H9 (cell line): ENCODE data around the gene RACGAP1. TPM values are rescaled to one million over a fixed set of nuclear protein-coding genes. Genes with fewer than 3 reads are reported as not detected.

Experiments used
- DNase-seq: peaks from one replicate; pipeline ENCODE4 v3.0.0-alpha.2; 2017
- H2AFZ ChIP-seq: one replicate; pipeline ENCODE4 v1.6.1; 2013; ENCODE audit warnings: mild to moderate bottlenecking, low read length, control low read depth, moderate library complexity
- H2AK5ac ChIP-seq: 2 replicates; pipeline ENCODE4 v1.6.1; 2013; ENCODE audit warnings: low read length, control low read depth, mixed read lengths; ENCODE audit not compliant: insufficient read length
- H2BK120ac ChIP-seq: one replicate; pipeline ENCODE4 v1.6.1; 2013; ENCODE audit warnings: low read depth, mild to moderate bottlenecking, low read length, control low read depth, inconsistent platforms; ENCODE audit not compliant: poor library complexity, severe bottlenecking
- H2BK12ac ChIP-seq: 2 replicates; pipeline ENCODE4 v1.6.1; 2013; ENCODE audit warnings: low read length, control low read depth, mixed read lengths, low read depth; ENCODE audit not compliant: insufficient read length
- H2BK15ac ChIP-seq: 2 replicates; pipeline ENCODE4 v1.6.1; 2013; ENCODE audit warnings: low read depth, low read length, control low read depth
- H2BK20ac ChIP-seq: one replicate; pipeline ENCODE4 v1.6.1; 2013; ENCODE audit warnings: low read depth, mild to moderate bottlenecking, low read length, control low read depth, inconsistent platforms; ENCODE audit not compliant: poor library complexity, severe bottlenecking
- H2BK5ac ChIP-seq: 2 replicates; pipeline ENCODE4 v1.6.1; 2013; ENCODE audit warnings: low read length, control low read depth, mixed read lengths; ENCODE audit not compliant: insufficient read length
- H3K14ac ChIP-seq: 2 replicates; pipeline ENCODE4 v1.6.1; 2013; ENCODE audit warnings: low read length, control low read depth; ENCODE audit not compliant: insufficient read depth
- H3K18ac ChIP-seq: 2 replicates; pipeline ENCODE4 v1.6.1; 2013; ENCODE audit warnings: low read depth, mild to moderate bottlenecking, mixed read lengths, low read length, control low read depth; ENCODE audit not compliant: insufficient read length
- H3K23ac ChIP-seq: 2 replicates; pipeline ENCODE4 v1.6.1; 2013; ENCODE audit warnings: low read length, control low read depth, mixed read lengths, low read depth; ENCODE audit not compliant: insufficient read length
- H3K23me2 ChIP-seq: 2 replicates; pipeline ENCODE4 v1.6.1; 2013; ENCODE audit warnings: low read depth, mild to moderate bottlenecking, mixed read lengths, low read length, control low read depth; ENCODE audit not compliant: insufficient read length, poor library complexity, severe bottlenecking
- H3K27ac ChIP-seq: 2 replicates; pipeline ENCODE4 v1.5.1; 2013; ENCODE audit warnings: low read length, control low read depth, mixed read lengths, low read depth; ENCODE audit not compliant: insufficient read length
- H3K27me3 ChIP-seq: 2 replicates; pipeline ENCODE4 v1.6.1; 2013; ENCODE audit warnings: low read length, control low read depth, inconsistent platforms; ENCODE audit not compliant: insufficient read depth
- H3K4ac ChIP-seq: 2 replicates; pipeline ENCODE4 v1.6.1; 2013; ENCODE audit warnings: low read depth, mild to moderate bottlenecking, control low read depth, inconsistent platforms, low read length, moderate library complexity
- H3K4me1 ChIP-seq: 2 replicates; pipeline ENCODE4 v1.6.1; 2013; ENCODE audit warnings: low read length, control low read depth, inconsistent platforms; ENCODE audit not compliant: insufficient read depth
- H3K4me2 ChIP-seq: 2 replicates; pipeline ENCODE4 v1.6.1; 2013; ENCODE audit warnings: low read length, control low read depth, mixed read lengths; ENCODE audit not compliant: insufficient read length, insufficient read depth
- H3K56ac ChIP-seq: 2 replicates; pipeline ENCODE4 v1.6.1; 2013; ENCODE audit warnings: low read depth, mild to moderate bottlenecking, mixed read lengths, low read length, control low read depth; ENCODE audit not compliant: insufficient read length
- H3K79me1 ChIP-seq: 2 replicates; pipeline ENCODE4 v1.6.1; 2013; ENCODE audit warnings: low read depth, mild to moderate bottlenecking, moderate library complexity, low read length, control low read depth, inconsistent platforms; ENCODE audit not compliant: insufficient read depth, poor library complexity, severe bottlenecking
- H3K79me2 ChIP-seq: 2 replicates; pipeline ENCODE4 v1.6.1; 2013; ENCODE audit warnings: low read length, control low read depth, inconsistent platforms; ENCODE audit not compliant: insufficient read depth
- H3K9ac ChIP-seq: 2 replicates; pipeline ENCODE4 v1.6.1; 2013; ENCODE audit warnings: low read length, control low read depth, mixed read lengths; ENCODE audit not compliant: insufficient read length; ENCODE audit errors: extremely low read depth
- H3K9me3 ChIP-seq: one replicate; pipeline ENCODE4 v1.6.1; 2013; ENCODE audit warnings: low read depth, low read length, inconsistent platforms; ENCODE audit not compliant: control insufficient read depth
- H3T11ph ChIP-seq: one replicate; pipeline ENCODE4 v1.6.1; 2013; ENCODE audit warnings: mild to moderate bottlenecking, low read length, control low read depth, inconsistent platforms
- H4K20me1 ChIP-seq: one replicate; pipeline ENCODE4 v1.6.1; 2013; ENCODE audit not compliant: control insufficient read depth, insufficient read length, insufficient read depth
- H4K5ac ChIP-seq: 2 replicates; pipeline ENCODE4 v1.6.1; 2013; ENCODE audit warnings: low read depth, mild to moderate bottlenecking, mixed read lengths, low read length, control low read depth; ENCODE audit not compliant: insufficient read length
- H4K8ac ChIP-seq: replicated peaks from 2 replicates; pipeline ENCODE4 v1.6.1; 2013; ENCODE audit warnings: low read length, control low read depth, mixed read lengths, low read depth; ENCODE audit not compliant: insufficient read length
- H4K91ac ChIP-seq: 2 replicates; pipeline ENCODE4 v1.6.1; 2013; ENCODE audit warnings: low read depth, mild to moderate bottlenecking, moderate library complexity, mixed read lengths, low read length, control low read depth; ENCODE audit not compliant: insufficient read length
- H3K27ac Mint-ChIP-seq, 3 experiments: 2 replicates in 2 of 3; 3 replicates in 1 of 3; pipeline ENCODE4 v1.8.0; 2020 to 2021; ENCODE audit warnings: mixed read lengths in 3 of 3, mild to moderate bottlenecking in 1 of 3, moderate library complexity in 1 of 3
- H3K27me3 Mint-ChIP-seq: 2 replicates; pipeline ENCODE4 v1.8.0; 2021; ENCODE audit warnings: low read depth, mild to moderate bottlenecking, moderate library complexity, mixed read lengths
- H3K36me3 Mint-ChIP-seq, 3 experiments: 2 replicates in 2 of 3; 3 replicates in 1 of 3; pipeline ENCODE4 v1.8.0; 2020 to 2021; ENCODE audit warnings: low read depth in 3 of 3, mixed read lengths in 3 of 3; ENCODE audit not compliant: insufficient read depth in 1 of 3
- H3K4me1 Mint-ChIP-seq, 2 experiments: 2 replicates each; pipeline ENCODE4 v1.8.0; 2020; ENCODE audit warnings: mixed read lengths in 2 of 2
- H3K4me3 Mint-ChIP-seq, 2 experiments: 2 replicates in 1 of 2; 3 replicates in 1 of 2; pipeline ENCODE4 v1.8.0; 2020 to 2021; ENCODE audit warnings: mild to moderate bottlenecking in 2 of 2, mixed read lengths in 2 of 2, moderate library complexity in 1 of 2
- H3K9me3 Mint-ChIP-seq, 2 experiments: 2 replicates in 1 of 2; 3 replicates in 1 of 2; pipeline ENCODE4 v1.8.0; 2020; ENCODE audit warnings: mild to moderate bottlenecking in 2 of 2, mixed read lengths in 2 of 2, moderate library complexity in 1 of 2
- CTCF ChIP-seq: fragments of 200-600 bp; sonication (generic); conservative IDR thresholded peaks from 3 replicates; pipeline ENCODE4 v1.8.0; 2021; ENCODE audit warnings: antibody characterized with exemption, mild to moderate bottlenecking
- WGBS: extraction: QIAGEN DNeasy Blood & Tissue Kit; methylation state at CpG from one replicate; pipeline ENCODE4 v1.1.7; 2013; ENCODE audit warnings: missing lambda C conversion rate, low lambda C conversion rate, mixed read lengths; ENCODE audit not compliant: insufficient read length; ENCODE audit errors: extremely low coverage; 5-methylcytosine and 5-hydroxymethylcytosine counted together
- total RNA-seq: library from RNA; stranded (reverse); gene quantifications from 2 replicates; pipeline ENCODE4 v1.2.1, GENCODE V29; 2021

Gene RACGAP1
- total RNA-seq, 1 experiment from 2014 or later, result 64.8 TPM

- Histone ChIP-seq H2BK15ac (no peak overlapping the region), H4K5ac (no peak overlapping the region), H2BK120ac (no peak overlapping the region), H4K20me1 (no peaks in the 10 kb centered on the region), H2AK5ac (no peak overlapping the region), H2BK12ac (no peak overlapping the region), H3K4me2 (no peak overlapping the region), H3K14ac (no peak overlapping the region), H3K27me3 (peaks cover 1% of the 10 kb centered on the region; the same call in 1 of the 2 replicates), H3K9ac (no peak overlapping the region), H3K79me1 (no peaks in the 10 kb centered on the region), H2BK20ac (no peak overlapping the region), H3T11ph (no peak overlapping the region), H3K4ac (no peak overlapping the region), H3K56ac (no peak overlapping the region), H4K8ac (no peak overlapping the region), H3K18ac (no peak overlapping the region), H3K23ac (no peak overlapping the region), H3K27ac (no peak overlapping the region), H3K4me1 (peaks cover 6% of the 10 kb centered on the region; the same call in 1 of the 2 replicates), H3K79me2 (no peaks in the 10 kb centered on the region), H4K91ac (no peak overlapping the region), H3K23me2 (no peaks in the 10 kb centered on the region), H2BK5ac (no peak overlapping the region), H3K9me3 (no peaks in the 10 kb centered on the region), H2AFZ (no peak overlapping the region)
- WGBS, result no CpG with 5 or more reads among the region's 53 CpGs
- Mint-ChIP-seq H3K4me3 (no peak overlapping the region; a peak in 1 of 5 replicates), H3K27ac (no peak overlapping the region), H3K36me3 (no peaks in the 10 kb centered on the region; a peak in 1 of 7 replicates), H3K9me3 (no peaks in the 10 kb centered on the region), H3K4me1 (peaks cover 20 to 26% of the 10 kb centered on the region in 2 experiments), H3K27me3 (peaks cover 35% of the 10 kb centered on the region)
- DNase-seq, result peak; percentile 78
- TF ChIP-seq CTCF, result no peak
Measured at GRCh38 chr12:49954863-49955830, 70.1 kb downstream of the RACGAP1 start.
